ENCODE results near the gene COL20A1.

The COL20A1 gene

GRCh38 chr20:63284981-63285524 is 7.9 kb upstream of the COL20A1 start:
- in situ Hi-C loops (cut with HindIII; ENCODE audit: low pct_unique_long_range_greater_than_20kb, low sequenced_read_pairs), result no loop called here
- DNase-seq (ENCODE audit: low read depth in 1 of 2, low spot score in 1 of 2), result no peak
- no peak for TF ChIP-seq JUND (IDR thresholded peaks at IDR 0.05; ENCODE audit: low read depth)

GRCh38 chr20:63285636-63286615 is 7.1 kb upstream of the COL20A1 start:
- no peak for DNase-seq (ENCODE audit: low read depth in 1 of 2, low spot score in 1 of 2)
- in situ Hi-C loops (cut with HindIII; ENCODE audit: low pct_unique_long_range_greater_than_20kb, low sequenced_read_pairs), result no loop called here
- TF ChIP-seq JUND (IDR thresholded peaks at IDR 0.05; ENCODE audit: low read depth), result no peak

GRCh38 chr20:63286781-63287696 is 5.9 kb upstream of the COL20A1 start:
- no peak for TF ChIP-seq JUND (IDR thresholded peaks at IDR 0.05; ENCODE audit: low read depth)
- in situ Hi-C loops (cut with HindIII; ENCODE audit: low pct_unique_long_range_greater_than_20kb, low sequenced_read_pairs), result no loop called here
- no peak for DNase-seq (ENCODE audit: low read depth in 1 of 2, low spot score in 1 of 2)

DNA sequence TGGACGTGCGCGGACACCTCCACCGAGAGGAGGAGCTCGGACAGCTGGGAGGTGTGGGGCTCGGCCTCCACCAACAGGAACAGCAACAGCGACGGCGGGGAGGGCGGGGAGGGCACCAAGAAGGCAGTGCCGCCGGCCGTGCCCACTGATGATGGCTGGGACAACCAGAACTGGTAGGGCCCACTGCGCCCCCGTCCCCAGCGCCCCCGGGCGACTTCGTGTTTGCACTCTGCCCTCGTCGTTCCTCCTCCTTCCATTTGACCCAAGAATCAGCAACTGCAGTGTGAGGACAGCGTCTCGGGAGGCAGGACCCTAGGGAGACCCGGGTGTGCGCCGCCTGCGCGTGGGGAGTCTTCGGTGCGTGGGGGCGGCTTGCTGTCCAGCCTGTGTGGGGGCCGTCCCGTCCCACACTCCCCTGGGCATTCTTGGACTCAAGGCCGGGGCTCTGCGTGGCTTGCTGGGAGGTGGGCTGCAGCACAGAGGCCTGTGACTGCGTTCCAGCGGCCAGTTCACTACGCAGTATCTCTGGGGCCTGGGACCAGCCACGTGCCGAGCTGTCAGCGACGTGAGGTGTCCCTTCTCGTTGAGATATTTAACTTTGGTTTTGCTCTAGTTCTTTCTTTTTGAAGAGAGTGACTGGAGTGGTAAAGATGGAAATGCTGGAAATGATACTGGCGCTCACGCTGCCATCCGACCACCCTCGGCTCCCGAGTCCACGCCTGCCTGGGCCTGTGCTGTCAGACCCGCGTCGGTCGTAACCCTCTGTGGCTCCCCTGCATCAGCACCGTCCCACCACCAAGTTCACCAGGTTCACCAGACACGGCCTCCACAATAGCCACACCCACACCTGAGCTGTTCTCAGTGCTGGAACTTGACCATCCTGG is 5.0 kb upstream of the COL20A1 start:
- in situ Hi-C loops (cut with HindIII; ENCODE audit: low pct_unique_long_range_greater_than_20kb, low sequenced_read_pairs), result no loop called here
- TF ChIP-seq JUND (IDR thresholded peaks at IDR 0.05; ENCODE audit: low read depth), result no peak
- no peak for DNase-seq (ENCODE audit: low read depth in 1 of 2, low spot score in 1 of 2)

GRCh38 chr20:63288581-63289251 is 4.3 kb upstream of the COL20A1 start:
- in situ Hi-C loops (cut with HindIII; ENCODE audit: low pct_unique_long_range_greater_than_20kb, low sequenced_read_pairs), result no loop called here
- TF ChIP-seq JUND (IDR thresholded peaks at IDR 0.05; ENCODE audit: low read depth), result no peak
- DNase-seq (ENCODE audit: low read depth in 1 of 2, low spot score in 1 of 2), result no peak

DNA sequence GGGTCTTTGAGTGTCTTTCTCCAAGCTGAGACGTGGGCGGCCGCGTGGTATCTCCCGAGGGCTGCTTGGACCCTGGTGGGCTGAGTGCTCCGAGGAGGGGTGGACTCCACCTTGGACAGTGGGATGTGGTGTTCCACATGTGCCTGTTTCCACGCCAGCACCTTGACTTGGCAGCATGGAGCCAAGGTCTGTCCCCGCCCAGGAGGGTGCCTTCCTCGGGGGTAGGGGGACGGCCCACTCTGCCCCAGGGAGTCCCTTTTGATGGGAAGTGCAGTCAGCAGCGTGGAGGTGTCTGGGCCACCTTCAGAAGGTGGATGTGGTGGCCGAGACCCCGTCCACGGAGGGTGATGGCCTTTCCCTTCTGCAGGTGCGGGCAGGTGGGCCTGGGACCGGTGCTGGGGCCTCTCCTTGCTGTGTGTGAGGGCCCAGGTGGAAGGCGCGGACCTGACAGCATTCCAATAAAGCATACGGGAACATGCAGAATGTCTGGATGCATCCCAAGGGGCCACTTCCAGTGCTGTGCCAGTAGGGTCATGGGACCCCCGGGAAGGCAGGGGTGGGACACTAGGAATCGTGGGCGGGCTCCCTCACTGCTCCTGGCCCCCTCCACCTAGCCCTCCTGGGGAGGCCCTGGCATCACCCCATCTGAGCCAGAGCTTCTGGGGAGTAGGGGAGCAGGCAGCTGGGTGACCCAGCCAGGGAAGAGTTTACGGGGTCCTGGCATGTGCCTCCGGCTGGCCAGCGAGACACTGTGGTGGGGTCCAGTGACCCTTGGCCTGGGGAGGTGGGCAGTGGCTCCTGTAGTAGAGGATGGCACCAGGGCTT is 3.5 kb upstream of the COL20A1 start:
- in situ Hi-C loops (cut with HindIII; ENCODE audit: low pct_unique_long_range_greater_than_20kb, low sequenced_read_pairs), result no loop called here
- DNase-seq (ENCODE audit: low read depth in 1 of 2, low spot score in 1 of 2), result no peak
- no peak for TF ChIP-seq JUND (IDR thresholded peaks at IDR 0.05; ENCODE audit: low read depth)

DNA sequence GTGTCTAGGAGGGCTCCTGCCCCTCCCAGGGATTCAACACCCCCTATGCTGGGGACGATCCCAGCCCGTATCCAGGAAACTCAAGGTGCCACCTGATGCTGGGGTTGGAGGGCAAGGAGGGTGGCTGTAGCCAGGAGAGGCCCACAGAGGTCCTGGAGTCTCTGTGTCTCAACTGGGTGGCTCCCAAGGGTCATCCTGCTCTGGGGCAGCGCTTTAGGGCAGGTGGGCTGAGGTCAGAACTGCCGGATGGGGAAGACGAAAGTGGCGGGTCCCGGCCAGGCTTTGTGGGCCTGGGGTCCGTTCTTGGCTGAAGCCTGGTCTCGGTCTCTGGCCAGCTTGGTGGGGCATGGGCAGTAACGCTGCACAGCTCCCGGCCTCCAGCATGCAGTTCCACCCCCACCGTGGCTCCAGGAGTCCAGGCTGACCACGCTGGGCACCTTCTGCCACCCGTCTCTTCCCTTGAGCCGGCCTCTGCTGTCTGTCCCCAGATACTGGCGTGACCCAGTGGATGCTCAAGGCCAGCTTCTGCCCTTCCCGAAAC is 2.8 kb upstream of the COL20A1 start:
- no peak for DNase-seq (ENCODE audit: low read depth in 1 of 2, low spot score in 1 of 2)
- no peak for TF ChIP-seq JUND (IDR thresholded peaks at IDR 0.05; ENCODE audit: low read depth)
- in situ Hi-C loops (cut with HindIII; ENCODE audit: low pct_unique_long_range_greater_than_20kb, low sequenced_read_pairs), result no loop called here

- in situ Hi-C loops (cut with HindIII; ENCODE audit: low pct_unique_long_range_greater_than_20kb, low sequenced_read_pairs), result no loop called here
- peak in 1 of 2 experiments; percentile 30 for DNase-seq (ENCODE audit: low read depth in 1 of 2, low spot score in 1 of 2)
- TF ChIP-seq JUND (IDR thresholded peaks at IDR 0.05; ENCODE audit: low read depth), result no peak
Measured at GRCh38 chr20:63290677-63291472, 2.1 kb upstream of the COL20A1 start.

DNA sequence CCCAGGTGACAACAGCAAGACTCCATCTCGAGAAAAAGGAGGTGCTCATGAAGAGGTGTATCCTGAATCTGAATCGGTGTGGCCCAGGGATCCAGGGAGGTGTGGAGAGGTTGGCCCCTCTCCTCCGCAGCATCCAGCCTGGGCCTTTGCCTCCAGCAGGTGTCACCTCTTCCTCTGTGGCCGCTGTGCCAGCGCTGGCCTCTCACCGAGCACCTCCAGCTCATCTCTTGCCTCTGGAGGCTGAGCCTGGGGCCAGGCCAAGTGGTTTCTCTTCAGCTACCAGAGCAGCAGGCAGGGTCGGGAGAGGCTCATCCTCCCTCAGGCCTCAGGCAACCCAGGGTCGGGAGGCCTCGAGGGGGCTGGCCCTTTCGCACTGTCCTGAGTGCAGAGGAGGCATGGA is 1.2 kb upstream of the COL20A1 start:
- in situ Hi-C loops (cut with HindIII; ENCODE audit: low pct_unique_long_range_greater_than_20kb, low sequenced_read_pairs), result no loop called here
- DNase-seq (ENCODE audit: low read depth in 1 of 2, low spot score in 1 of 2), result peak in 1 of 2 experiments; percentile 39
- no peak for TF ChIP-seq JUND (IDR thresholded peaks at IDR 0.05; ENCODE audit: low read depth)

- no peak for TF ChIP-seq JUND (IDR thresholded peaks at IDR 0.05; ENCODE audit: low read depth)
- in situ Hi-C loops (cut with HindIII; ENCODE audit: low pct_unique_long_range_greater_than_20kb, low sequenced_read_pairs), result no loop called here
- DNase-seq (ENCODE audit: low read depth in 1 of 2, low spot score in 1 of 2), result no peak
Measured at GRCh38 chr20:63292292-63292701, 689 bp upstream of the COL20A1 start.

Measured in T47D (cell line).